MM.1S (cell line): ENCODE measurements around the gene GLI1.

Experiments
- DNase-seq: peaks from one replicate; pipeline ENCODE4 v3.0.0-alpha.2; 2015
- H2AFZ ChIP-seq: fragments of 300-600 bp; sonication (generic); 2 replicates; pipeline ENCODE4 v1.6.0; 2016; ENCODE audit warnings: antibody characterized with exemption, low read length
- H3F3A ChIP-seq: fragments of 300-600 bp; sonication (generic); 2 replicates; pipeline ENCODE4 v1.6.1; 2016; ENCODE audit warnings: mild to moderate bottlenecking, antibody characterized with exemption, low read length, moderate library complexity, mixed read lengths; ENCODE audit not compliant: insufficient read depth
- H3K27ac ChIP-seq: fragments of 300-600 bp; sonication (generic); 2 replicates; pipeline ENCODE4 v1.5.1; 2016; ENCODE audit warnings: mild to moderate bottlenecking, low read length
- H3K27me3 ChIP-seq: fragments of 300-600 bp; sonication (generic); replicated peaks from 2 replicates; pipeline ENCODE4 v1.6.0; 2016; ENCODE audit warnings: low read length; ENCODE audit not compliant: insufficient read depth
- H3K36me3 ChIP-seq: fragments of 300-600 bp; sonication (generic); replicated peaks from 2 replicates; pipeline ENCODE4 v1.6.1; 2016; ENCODE audit warnings: mild to moderate bottlenecking, low read length, mixed read lengths; ENCODE audit not compliant: insufficient read depth
- H3K4me1 ChIP-seq: fragments of 300-600 bp; sonication (generic); 2 replicates; pipeline ENCODE4 v1.6.1; 2016; ENCODE audit warnings: low read length, mixed read lengths
- H3K4me2 ChIP-seq: fragments of 300-600 bp; sonication (generic); 2 replicates; pipeline ENCODE4 v1.6.0; 2016; ENCODE audit warnings: low read depth, low read length
- H3K4me3 ChIP-seq: fragments of 300-600 bp; sonication (generic); 2 replicates; pipeline ENCODE4 v1.5.1; 2016; ENCODE audit warnings: low read length, mixed read lengths
- H3K79me2 ChIP-seq: fragments of 300-600 bp; sonication (generic); 2 replicates; pipeline ENCODE4 v1.6.1; 2016; ENCODE audit warnings: mixed run types, low read length, mixed read lengths
- H3K9ac ChIP-seq: fragments of 300-600 bp; sonication (generic); 2 replicates; pipeline ENCODE4 v1.6.1; 2016; ENCODE audit warnings: low read length, mixed read lengths
- H3K9me2 ChIP-seq: fragments of 300-600 bp; sonication (generic); replicated peaks from 2 replicates; pipeline ENCODE4 v1.6.1; 2016; ENCODE audit warnings: mild to moderate bottlenecking, low read length, mixed read lengths; ENCODE audit not compliant: insufficient read depth
- H3K9me3 ChIP-seq: fragments of 300-600 bp; sonication (generic); replicated peaks from 2 replicates; pipeline ENCODE4 v1.6.1; 2016; ENCODE audit warnings: mild to moderate bottlenecking, low read length, mixed read lengths; ENCODE audit not compliant: insufficient read depth
- H4K20me1 ChIP-seq: fragments of 300-600 bp; sonication (generic); 2 replicates; pipeline ENCODE4 v1.6.1; 2016; ENCODE audit warnings: mild to moderate bottlenecking, low read length, moderate library complexity, mixed read lengths; ENCODE audit not compliant: insufficient read depth
- EZH2 ChIP-seq: fragments of 300-600 bp; sonication (generic); optimal IDR thresholded peaks from 2 replicates; pipeline ENCODE3; 2017; ENCODE audit warnings: low read depth, mild to moderate bottlenecking, antibody characterized with exemption, low read length, mixed read lengths
- EZH2phosphoT487 ChIP-seq: fragments of 300-600 bp; sonication (generic); IDR thresholded peaks from 2 replicates; pipeline ENCODE4 v1.6.1; 2018; ENCODE audit warnings: antibody characterized with exemption, low read length
- TF ChIP-seq, protein P1 (sequence below): fragments of 300-600 bp; sonication (generic); IDR thresholded peaks from 2 replicates; pipeline ENCODE4 v1.5.1; 2016; ENCODE audit warnings: antibody characterized with exemption, low read length, mixed read lengths

GLI1 gene

DNA sequence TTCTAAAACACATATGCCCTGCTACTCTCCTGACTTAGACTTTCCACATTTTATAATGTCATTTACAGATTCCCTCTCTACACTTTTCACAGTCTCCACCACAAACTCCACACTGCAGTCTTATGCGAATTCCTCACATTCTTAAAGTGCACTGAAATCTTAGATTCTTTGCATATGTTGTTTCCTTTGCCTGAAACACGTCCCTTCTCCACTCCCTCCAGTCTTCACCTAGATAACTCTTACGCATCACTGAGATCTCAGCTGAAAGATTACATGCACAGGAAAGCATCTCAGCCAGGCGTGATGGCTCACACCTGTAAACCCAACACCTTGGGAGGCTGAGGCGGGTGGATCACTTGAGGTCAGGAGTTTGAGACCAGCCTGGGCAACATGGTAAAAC is 23.9 kb downstream of the GLI1 start:
- H4K20me1 ChIP-seq, result no peaks in the 10 kb centered on the region
- H3K27ac ChIP-seq, result no peak overlapping the region
- no peaks in the 10 kb centered on the region for H3K27me3 ChIP-seq
- H2AFZ ChIP-seq, result no peak overlapping the region
- H3K36me3 ChIP-seq, result no peaks in the 10 kb centered on the region
- 0 out of 2 replicates have a peak, but pooled peaks cover 3% of the 10 kb centered on the region for H3K4me1 ChIP-seq
- no peak for DNase-seq
- H3F3A ChIP-seq, result 0 out of 2 replicates have a peak, but pooled peaks cover 4% of the 10 kb centered on the region
- no peaks in the 10 kb centered on the region for H3K9me2 ChIP-seq
- no peak overlapping the region for H3K4me3 ChIP-seq
- no peaks in the 10 kb centered on the region for H3K9me3 ChIP-seq
- TF ChIP-seq EZH2 (no peak), EZH2phosphoT487 (no peak)
- TF ChIP-seq, protein P1, sequence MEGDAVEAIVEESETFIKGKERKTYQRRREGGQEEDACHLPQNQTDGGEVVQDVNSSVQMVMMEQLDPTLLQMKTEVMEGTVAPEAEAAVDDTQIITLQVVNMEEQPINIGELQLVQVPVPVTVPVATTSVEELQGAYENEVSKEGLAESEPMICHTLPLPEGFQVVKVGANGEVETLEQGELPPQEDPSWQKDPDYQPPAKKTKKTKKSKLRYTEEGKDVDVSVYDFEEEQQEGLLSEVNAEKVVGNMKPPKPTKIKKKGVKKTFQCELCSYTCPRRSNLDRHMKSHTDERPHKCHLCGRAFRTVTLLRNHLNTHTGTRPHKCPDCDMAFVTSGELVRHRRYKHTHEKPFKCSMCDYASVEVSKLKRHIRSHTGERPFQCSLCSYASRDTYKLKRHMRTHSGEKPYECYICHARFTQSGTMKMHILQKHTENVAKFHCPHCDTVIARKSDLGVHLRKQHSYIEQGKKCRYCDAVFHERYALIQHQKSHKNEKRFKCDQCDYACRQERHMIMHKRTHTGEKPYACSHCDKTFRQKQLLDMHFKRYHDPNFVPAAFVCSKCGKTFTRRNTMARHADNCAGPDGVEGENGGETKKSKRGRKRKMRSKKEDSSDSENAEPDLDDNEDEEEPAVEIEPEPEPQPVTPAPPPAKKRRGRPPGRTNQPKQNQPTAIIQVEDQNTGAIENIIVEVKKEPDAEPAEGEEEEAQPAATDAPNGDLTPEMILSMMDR, result no peak
- no peak overlapping the region for H3K9ac ChIP-seq
- H3K79me2 ChIP-seq, result peaks cover 11% of the 10 kb centered on the region
- H3K4me2 ChIP-seq, result no peak overlapping the region

GRCh38 chr12:57485695-57486094 is 26.1 kb downstream of the GLI1 start:
- Histone ChIP-seq H3K4me3 (no peak overlapping the region), H3K9ac (no peak overlapping the region), H3K36me3 (peaks cover 11% of the 10 kb centered on the region; the same call in 1 of the 2 replicates), H3K4me1 (peaks cover 14% of the 10 kb centered on the region), H3K4me2 (no peak overlapping the region), H2AFZ (no peak overlapping the region), H3K9me2 (no peaks in the 10 kb centered on the region), H3K27ac (no peak overlapping the region), H3F3A (0 out of 2 replicates have a peak, but pooled peaks cover 9% of the 10 kb centered on the region), H3K27me3 (no peaks in the 10 kb centered on the region), H4K20me1 (no peaks in the 10 kb centered on the region), H3K79me2 (peaks cover 32% of the 10 kb centered on the region), H3K9me3 (no peaks in the 10 kb centered on the region)
- no peak for DNase-seq
- TF ChIP-seq, protein P1, result no peak
- TF ChIP-seq EZH2 (no peak), EZH2phosphoT487 (no peak)

GRCh38 chr12:57487055-57487596 is 27.5 kb downstream of the GLI1 start:
- peaks cover 14% of the 10 kb centered on the region for H3K4me1 ChIP-seq
- H3K36me3 ChIP-seq, result peaks cover 16% of the 10 kb centered on the region; the same call in 1 of the 2 replicates
- peaks cover 41% of the 10 kb centered on the region for H3K79me2 ChIP-seq
- peak overlapping the region; percentile 66; the same call in 1 of the 2 replicates for H3K4me2 ChIP-seq
- DNase-seq, result no peak
- no peaks in the 10 kb centered on the region for H3K9me3 ChIP-seq
- H4K20me1 ChIP-seq, result no peaks in the 10 kb centered on the region
- H3K27ac ChIP-seq, result no peak overlapping the region
- peak overlapping the region; percentile 59 for H2AFZ ChIP-seq
- H3K9ac ChIP-seq, result no peak overlapping the region
- TF ChIP-seq EZH2 (no peak), EZH2phosphoT487 (no peak)
- TF ChIP-seq, protein P1, result no peak
- H3K4me3 ChIP-seq, result peak overlapping the region; percentile 92
- H3F3A ChIP-seq, result 0 out of 2 replicates have a peak, but pooled peaks cover 9% of the 10 kb centered on the region
- H3K9me2 ChIP-seq, result no peaks in the 10 kb centered on the region
- no peaks in the 10 kb centered on the region for H3K27me3 ChIP-seq
